Activated naive CD4-positive, alpha-beta T cell treated with anti-CD3 and anti-CD28 coated beads, Interleukin-2, amount 10 ng/mL, durations not matched to agents 7 days and 5 days (primary cell): ENCODE data around the gene SLC6A4.
"Not testable (repeated sequence)": the region's sequence is repeated elsewhere in the genome, so short reads cannot be mapped to it uniquely, and the experiment has no call there.

ENCODE experiments used
- CTCF ChIA-PET: fragments of 350-600 bp; sonication (Branson Sonifier 250); formaldehyde crosslinking; loops from one replicate; lab custom pipeline; 2021; ENCODE audit warnings: antibody characterized with exemption; lab: Charles Lee
- DNase-seq: peaks from one replicate; pipeline ENCODE4 v3.0.0-alpha.2; 2020
- H3K27ac Mint-ChIP-seq: one replicate; pipeline ENCODE4 v1.8.0; 2021; ENCODE audit warnings: mild to moderate bottlenecking, moderate library complexity, mixed read lengths
- H3K27me3 Mint-ChIP-seq: one replicate; pipeline ENCODE4 v1.8.0; 2021; ENCODE audit warnings: mild to moderate bottlenecking, mixed read lengths
- H3K36me3 Mint-ChIP-seq: one replicate; pipeline ENCODE4 v1.8.0; 2021; ENCODE audit warnings: mixed read lengths
- H3K4me1 Mint-ChIP-seq: one replicate; pipeline ENCODE4 v1.8.0; 2021; ENCODE audit warnings: mixed read lengths
- H3K4me3 Mint-ChIP-seq: one replicate; pipeline ENCODE4 v1.8.0; 2021; ENCODE audit warnings: mild to moderate bottlenecking, moderate library complexity, mixed read lengths
- H3K9me3 Mint-ChIP-seq: one replicate; pipeline ENCODE4 v1.8.0; 2021; ENCODE audit warnings: mixed read lengths

SLC6A4 gene

DNA sequence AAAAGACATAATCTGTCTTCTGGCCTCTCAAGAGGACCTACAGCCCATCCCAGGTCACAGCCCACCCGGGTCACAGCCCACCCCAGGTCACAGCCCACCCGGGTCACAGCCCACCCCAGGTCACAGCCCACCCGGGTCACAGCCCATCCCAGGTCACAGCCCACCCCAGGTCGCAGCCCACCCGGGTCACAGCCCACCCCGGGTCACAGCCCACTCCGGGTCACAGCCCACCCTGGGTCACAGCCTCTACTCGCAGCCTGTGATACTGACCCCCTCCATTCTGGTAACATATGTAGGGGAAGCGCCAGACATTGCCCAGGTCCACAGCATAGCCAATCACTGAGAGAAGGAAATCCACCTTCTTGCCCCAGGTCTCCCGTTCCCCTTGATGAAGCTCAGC is 14.2 kb downstream of the SLC6A4 start:
- Mint-ChIP-seq H3K27ac (no peak overlapping the region), H3K36me3 (no peaks in the 10 kb centered on the region), H3K4me3 (no peak overlapping the region), H3K27me3 (peaks cover 41% of the 10 kb centered on the region), H3K9me3 (no peaks in the 10 kb centered on the region), H3K4me1 (no peaks in the 10 kb centered on the region)
- CTCF ChIA-PET, result interaction anchor here (0.7 kb wide), 1 partner anchor 19 kb away, joined by 3 read pairs; no protein-coding TSS in a partner anchor
- no peak for DNase-seq

DNA sequence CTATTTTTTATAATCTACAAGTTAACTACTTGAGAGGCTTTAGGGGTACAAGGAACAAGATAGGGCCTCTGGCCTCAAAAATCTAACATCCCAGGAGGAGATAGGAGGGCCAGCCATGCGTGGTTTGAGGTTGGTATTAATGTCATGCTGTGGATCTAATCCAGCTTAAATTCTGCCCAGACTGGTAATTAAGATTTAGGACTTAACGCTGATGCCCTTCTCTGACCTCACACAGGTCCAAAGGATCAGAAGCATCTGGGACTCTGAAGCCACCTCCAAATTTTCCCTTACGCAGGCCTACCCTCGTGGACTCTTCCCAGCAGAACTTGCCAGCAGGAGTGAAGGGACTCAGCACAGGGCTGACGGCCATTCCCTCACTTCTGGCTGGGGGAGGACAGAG is 15.1 kb downstream of the SLC6A4 start:
- no peaks in the 10 kb centered on the region for H3K4me1 Mint-ChIP-seq
- H3K27ac Mint-ChIP-seq, result no peak overlapping the region
- DNase-seq, result no peak
- peaks cover 32% of the 10 kb centered on the region for H3K27me3 Mint-ChIP-seq
- H3K4me3 Mint-ChIP-seq, result no peak overlapping the region
- CTCF ChIA-PET, result no interaction called here
- H3K36me3 Mint-ChIP-seq, result no peaks in the 10 kb centered on the region
- H3K9me3 Mint-ChIP-seq, result no peaks in the 10 kb centered on the region

DNA sequence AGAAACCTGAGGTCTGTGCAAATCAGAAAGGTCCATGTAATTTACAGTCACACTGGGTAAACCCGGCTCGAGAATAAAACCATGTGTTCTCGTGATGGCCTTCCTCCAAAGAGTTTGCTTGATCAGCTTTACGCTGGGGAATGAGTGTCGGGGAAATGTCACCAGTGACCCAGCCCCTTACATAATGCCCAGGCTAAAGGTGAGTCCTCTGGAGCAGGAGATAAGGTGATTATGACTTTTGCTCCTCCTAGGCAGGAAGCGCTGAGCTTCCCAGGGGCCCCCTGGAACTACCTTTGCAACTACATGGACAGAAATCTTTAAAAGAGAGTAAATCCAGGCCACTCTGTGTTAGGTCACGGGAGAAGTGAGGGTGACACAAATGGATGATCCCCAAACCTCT is 15.7 kb downstream of the SLC6A4 start:
- no peaks in the 10 kb centered on the region for H3K4me1 Mint-ChIP-seq
- H3K4me3 Mint-ChIP-seq, result no peak overlapping the region
- CTCF ChIA-PET, result no interaction called here

DNA sequence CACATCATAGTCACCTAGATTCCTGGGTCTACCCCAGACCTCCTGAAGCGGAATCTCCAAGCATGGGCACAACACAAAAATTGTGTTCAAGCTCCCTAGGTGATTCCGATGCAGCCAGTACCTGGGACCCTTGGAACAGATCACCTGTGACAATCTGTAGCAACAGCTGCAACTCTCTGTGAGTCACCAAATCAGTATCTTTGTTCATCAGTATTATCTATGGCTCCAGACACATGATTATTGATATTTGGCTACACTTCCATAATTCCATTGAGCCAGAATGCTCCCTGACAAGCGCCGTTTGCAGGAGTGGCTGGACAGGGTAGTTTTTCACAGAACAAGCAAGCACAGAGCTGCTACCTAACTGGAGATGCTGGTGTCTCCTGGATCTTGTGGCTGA is 16.2 kb downstream of the SLC6A4 start:
- H3K27ac Mint-ChIP-seq, result no peak overlapping the region
- peaks cover 25% of the 10 kb centered on the region for H3K27me3 Mint-ChIP-seq
- no peak overlapping the region for H3K4me3 Mint-ChIP-seq
- no peak for DNase-seq
- no peaks in the 10 kb centered on the region for H3K36me3 Mint-ChIP-seq
- no peaks in the 10 kb centered on the region for H3K4me1 Mint-ChIP-seq
- H3K9me3 Mint-ChIP-seq, result no peaks in the 10 kb centered on the region
- CTCF ChIA-PET, result no interaction called here

More for the DNA sequence above, 15.7 kb downstream of the SLC6A4 start:
- H3K36me3 Mint-ChIP-seq, result no peaks in the 10 kb centered on the region
- no peaks in the 10 kb centered on the region for H3K9me3 Mint-ChIP-seq
- H3K27me3 Mint-ChIP-seq, result peaks cover 28% of the 10 kb centered on the region
- no peak for DNase-seq
- no peak overlapping the region for H3K27ac Mint-ChIP-seq

DNA sequence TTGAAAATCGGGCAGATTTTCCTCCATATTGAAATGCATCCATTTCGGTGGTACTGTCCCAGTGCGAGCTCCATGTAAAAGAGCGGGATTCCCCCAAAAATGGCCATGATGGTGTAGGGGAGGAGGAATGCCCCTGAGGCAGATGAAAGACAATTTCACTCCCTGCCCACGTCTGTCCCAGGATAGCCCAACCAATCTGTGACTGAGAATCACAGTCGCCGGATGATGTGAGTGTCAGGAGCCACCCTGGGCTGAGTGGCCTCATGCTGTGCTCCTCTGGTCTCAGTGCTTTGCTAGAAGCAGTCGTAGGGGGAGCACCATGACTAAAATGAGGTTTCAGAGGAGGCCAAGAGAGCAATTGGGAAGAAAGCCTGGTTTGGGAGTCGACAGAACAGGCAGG is 16.7 kb downstream of the SLC6A4 start:
- H3K36me3 Mint-ChIP-seq, result no peaks in the 10 kb centered on the region
- H3K27ac Mint-ChIP-seq, result no peak overlapping the region
- no peaks in the 10 kb centered on the region for H3K9me3 Mint-ChIP-seq
- CTCF ChIA-PET, result no interaction called here
- no peak for DNase-seq
- H3K4me3 Mint-ChIP-seq, result no peak overlapping the region
- H3K4me1 Mint-ChIP-seq, result no peaks in the 10 kb centered on the region
- H3K27me3 Mint-ChIP-seq, result peaks cover 22% of the 10 kb centered on the region

DNA sequence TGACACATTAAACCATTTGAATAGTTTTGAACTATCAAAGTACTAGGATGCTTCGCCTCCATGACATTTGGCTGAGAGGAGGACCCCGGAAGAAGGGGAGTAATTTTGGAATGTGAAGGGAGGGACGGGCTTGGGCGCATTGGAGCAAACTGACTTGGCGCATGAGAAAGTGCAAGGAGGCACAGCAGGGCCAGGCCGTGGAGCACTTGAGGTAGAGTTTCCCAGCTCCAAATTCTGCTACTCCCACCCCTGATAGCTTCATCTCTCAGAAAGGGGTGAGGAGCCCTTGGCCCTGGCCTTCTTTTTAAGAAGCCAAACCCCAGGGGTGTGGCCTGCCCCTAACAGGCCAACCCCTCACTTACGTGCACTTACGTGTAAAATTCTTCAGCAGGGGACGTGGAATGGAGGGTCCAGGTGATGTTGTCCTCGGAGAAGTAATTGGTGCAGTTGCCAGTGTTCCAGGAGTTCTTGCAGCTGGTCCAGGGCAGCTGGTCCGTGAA is 17.7 kb downstream of the SLC6A4 start:
- Mint-ChIP-seq H3K4me3 (no peak overlapping the region), H3K36me3 (no peaks in the 10 kb centered on the region), H3K4me1 (no peaks in the 10 kb centered on the region), H3K9me3 (no peaks in the 10 kb centered on the region), H3K27ac (no peak overlapping the region), H3K27me3 (peaks cover 25% of the 10 kb centered on the region)
- CTCF ChIA-PET, result no interaction called here
- no peak for DNase-seq

DNA sequence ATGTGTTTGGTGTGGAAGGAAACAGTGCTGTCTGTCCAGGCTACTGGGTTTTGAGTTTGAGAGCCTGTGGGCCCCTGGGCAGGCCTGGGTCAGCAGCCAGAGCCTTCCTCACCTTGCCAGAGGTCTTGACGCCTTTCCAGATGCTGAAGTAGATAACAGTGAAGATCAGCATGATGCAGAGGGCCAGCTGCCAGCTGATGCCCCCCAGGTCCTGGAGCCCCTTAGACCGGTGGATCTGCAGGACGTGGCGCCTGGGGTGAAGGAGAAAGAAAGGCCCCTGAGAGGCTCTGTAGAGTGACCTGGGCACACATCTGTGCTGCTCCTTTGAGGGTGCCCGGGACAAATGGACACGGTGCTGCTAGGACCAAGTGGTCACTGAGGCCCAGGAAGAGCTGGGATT is 18.4 kb downstream of the SLC6A4 start:
- no peaks in the 10 kb centered on the region for H3K9me3 Mint-ChIP-seq
- no peaks in the 10 kb centered on the region for H3K4me1 Mint-ChIP-seq
- DNase-seq, result no peak
- no peak overlapping the region for H3K4me3 Mint-ChIP-seq
- H3K27ac Mint-ChIP-seq, result no peak overlapping the region
- CTCF ChIA-PET, result no interaction called here
- H3K27me3 Mint-ChIP-seq, result peaks cover 29% of the 10 kb centered on the region
- no peaks in the 10 kb centered on the region for H3K36me3 Mint-ChIP-seq

DNA sequence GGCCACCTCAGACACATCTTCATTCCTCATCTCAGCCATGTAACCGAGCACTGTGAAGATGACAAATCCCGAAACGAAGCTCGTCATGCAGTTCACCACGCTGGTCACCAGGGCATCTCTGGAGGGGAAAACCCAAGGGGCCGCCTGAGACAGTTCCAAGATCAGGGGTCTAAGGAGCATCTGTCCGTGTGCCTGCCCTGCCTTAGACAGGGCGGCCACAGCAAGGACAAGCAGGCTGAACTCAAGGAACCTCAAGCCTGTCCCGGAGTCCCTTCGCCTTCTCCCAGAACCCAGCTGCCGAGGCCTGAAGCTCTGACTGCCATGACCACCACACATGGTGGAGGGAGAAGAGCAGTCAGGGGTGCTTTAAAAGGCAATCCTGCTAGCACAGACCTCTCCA is 22.7 kb downstream of the SLC6A4 start:
- H3K4me3 Mint-ChIP-seq, result no peak overlapping the region
- H3K27me3 Mint-ChIP-seq, result peaks cover 41% of the 10 kb centered on the region
- H3K4me1 Mint-ChIP-seq, result peaks cover 5% of the 10 kb centered on the region
- H3K9me3 Mint-ChIP-seq, result no peaks in the 10 kb centered on the region
- CTCF ChIA-PET, result no interaction called here
- no peaks in the 10 kb centered on the region for H3K36me3 Mint-ChIP-seq
- no peak for DNase-seq
- H3K27ac Mint-ChIP-seq, result no peak overlapping the region

DNA sequence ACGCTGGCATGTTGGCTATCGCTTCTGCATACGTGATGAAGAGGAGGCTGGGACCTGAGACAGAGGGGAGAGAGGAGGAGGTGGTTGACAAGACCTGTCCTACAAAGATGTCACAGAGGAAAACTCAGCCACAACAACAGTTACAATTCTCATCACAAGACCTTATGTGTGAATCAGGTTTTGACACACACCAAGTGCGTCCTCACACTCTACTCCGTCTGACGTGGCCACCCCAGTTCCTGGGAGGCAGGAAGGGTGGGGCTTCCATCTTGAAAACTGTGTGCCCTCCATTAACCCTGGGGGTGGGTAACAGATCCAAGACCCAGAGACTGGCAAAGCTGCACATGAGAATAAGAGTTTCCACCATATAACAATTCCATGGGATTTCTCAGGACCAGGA is 24.1 kb downstream of the SLC6A4 start:
- Mint-ChIP-seq H3K27me3 (peaks cover 43% of the 10 kb centered on the region), H3K36me3 (no peaks in the 10 kb centered on the region), H3K27ac (no peak overlapping the region), H3K9me3 (no peaks in the 10 kb centered on the region), H3K4me3 (no peak overlapping the region), H3K4me1 (peaks cover 5% of the 10 kb centered on the region)
- DNase-seq, result no peak
- CTCF ChIA-PET, result no interaction called here

DNA sequence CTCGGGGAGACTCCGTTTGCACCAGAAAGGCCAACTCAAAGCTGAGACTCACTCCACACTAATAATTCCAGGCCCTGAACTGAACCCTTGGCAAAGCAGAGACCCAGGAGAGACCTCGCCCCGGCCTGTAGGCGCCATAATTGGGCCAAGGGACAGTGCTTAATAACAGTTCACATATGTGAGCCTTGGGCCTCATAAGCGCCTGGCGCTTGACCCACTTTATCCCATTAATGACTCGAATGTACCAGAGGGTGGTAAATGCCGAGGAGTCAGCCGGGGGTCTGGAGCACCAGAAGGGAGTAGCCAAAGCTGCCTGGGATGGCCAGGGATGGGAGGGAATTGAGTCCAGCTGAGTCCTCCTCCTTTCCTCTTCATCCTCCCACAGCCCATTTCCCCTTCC is 24.6 kb downstream of the SLC6A4 start:
- H3K36me3 Mint-ChIP-seq, result no peaks in the 10 kb centered on the region
- H3K4me1 Mint-ChIP-seq, result peaks cover 5% of the 10 kb centered on the region
- no peaks in the 10 kb centered on the region for H3K9me3 Mint-ChIP-seq
- H3K27ac Mint-ChIP-seq, result no peak overlapping the region
- no peak for DNase-seq
- H3K4me3 Mint-ChIP-seq, result no peak overlapping the region
- CTCF ChIA-PET, result no interaction called here
- peaks cover 47% of the 10 kb centered on the region for H3K27me3 Mint-ChIP-seq

DNA sequence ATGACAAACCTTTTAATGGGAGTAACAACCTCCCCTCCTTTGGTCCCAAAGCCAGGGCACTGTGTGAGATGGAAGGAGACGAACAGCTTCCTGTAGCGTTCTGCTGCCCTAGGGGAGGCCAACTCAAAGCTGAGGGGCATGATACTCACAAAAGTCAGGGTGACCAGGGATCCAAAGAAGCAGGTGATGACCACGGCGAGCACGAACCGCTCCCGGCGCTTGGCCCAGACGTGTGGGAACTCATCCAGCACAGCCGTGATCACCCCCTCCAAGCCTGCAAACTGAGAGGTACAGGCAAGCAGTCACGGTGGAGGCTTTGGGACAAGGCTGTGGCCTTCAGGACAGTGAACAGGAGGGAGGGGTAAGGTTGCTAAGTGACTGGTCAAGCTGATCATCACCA is 25.1 kb downstream of the SLC6A4 start:
- CTCF ChIA-PET, result no interaction called here
- no peak for DNase-seq
- Mint-ChIP-seq H3K9me3 (no peaks in the 10 kb centered on the region), H3K36me3 (no peaks in the 10 kb centered on the region), H3K4me3 (no peak overlapping the region), H3K27me3 (peaks cover 52% of the 10 kb centered on the region), H3K27ac (no peak overlapping the region), H3K4me1 (peaks cover 5% of the 10 kb centered on the region)

DNA sequence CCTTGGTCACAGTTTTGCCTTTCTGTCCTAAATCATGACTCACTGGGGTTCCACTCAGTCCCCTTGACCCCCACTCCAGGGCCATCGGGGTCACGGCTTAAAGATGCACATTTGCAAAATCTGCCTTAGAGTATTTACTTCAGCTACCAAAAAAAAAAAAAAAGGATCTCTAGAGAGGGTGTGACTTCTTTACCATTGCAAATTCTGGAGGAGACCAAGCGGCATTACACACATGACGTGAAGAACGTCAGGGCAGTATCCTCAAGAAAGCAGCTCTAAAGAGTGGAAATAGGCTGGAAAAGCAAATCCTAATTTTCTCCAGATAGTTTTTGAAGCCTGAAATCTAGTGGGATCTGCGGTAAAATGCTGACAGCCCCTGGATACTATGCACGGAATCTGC is 25.6 kb downstream of the SLC6A4 start:
- peaks cover 5% of the 10 kb centered on the region for H3K4me1 Mint-ChIP-seq
- H3K4me3 Mint-ChIP-seq, result no peak overlapping the region
- no peaks in the 10 kb centered on the region for H3K36me3 Mint-ChIP-seq
- CTCF ChIA-PET, result no interaction called here
- DNase-seq, result no peak
- H3K9me3 Mint-ChIP-seq, result no peaks in the 10 kb centered on the region
- peaks cover 52% of the 10 kb centered on the region for H3K27me3 Mint-ChIP-seq
- H3K27ac Mint-ChIP-seq, result no peak overlapping the region

DNA sequence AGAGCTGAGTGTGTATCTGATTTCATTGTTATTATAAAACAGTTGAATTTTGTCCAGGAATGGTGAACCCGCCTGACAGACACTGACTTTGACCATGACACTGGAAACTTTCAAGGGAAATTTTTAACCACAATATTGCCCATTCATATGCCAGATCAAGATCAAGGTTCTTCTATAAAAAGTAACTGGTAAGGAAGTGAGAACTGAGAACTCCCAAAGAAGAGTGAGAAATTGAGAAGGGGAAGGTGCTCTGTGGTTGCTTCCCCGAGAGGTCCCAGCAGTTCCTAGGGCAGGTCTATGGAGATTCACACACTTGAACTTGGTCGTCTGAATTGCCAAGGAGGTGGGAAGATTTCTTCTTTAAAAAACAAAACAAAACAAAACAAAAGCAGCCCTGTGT is 27.3 kb downstream of the SLC6A4 start:
- CTCF ChIA-PET, result no interaction called here
- H3K27ac Mint-ChIP-seq, result no peak overlapping the region
- H3K4me1 Mint-ChIP-seq, result peaks cover 5% of the 10 kb centered on the region
- no peaks in the 10 kb centered on the region for H3K9me3 Mint-ChIP-seq
- peaks cover 64% of the 10 kb centered on the region for H3K27me3 Mint-ChIP-seq
- H3K36me3 Mint-ChIP-seq, result no peaks in the 10 kb centered on the region
- DNase-seq, result no peak
- H3K4me3 Mint-ChIP-seq, result no peak overlapping the region

DNA sequence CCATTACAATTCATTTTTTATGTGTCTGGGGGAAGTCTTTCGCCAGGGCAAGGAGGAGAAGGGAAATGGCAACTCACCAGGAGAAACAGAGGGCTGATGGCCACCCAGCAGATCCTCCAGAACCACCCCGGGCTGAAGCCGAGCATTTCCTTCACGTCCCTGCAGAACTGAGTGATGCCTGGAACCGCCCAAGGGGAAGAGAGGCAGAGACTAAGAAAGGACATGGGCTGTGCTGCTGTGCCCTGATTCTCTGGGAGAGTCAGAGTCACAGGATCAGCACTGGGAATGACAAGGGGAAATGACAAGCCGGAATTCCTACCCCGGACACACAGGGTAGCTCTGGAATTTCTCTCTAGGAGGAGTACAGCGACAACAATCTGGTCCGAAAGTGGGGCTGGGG is 27.8 kb downstream of the SLC6A4 start:
- CTCF ChIA-PET, result no interaction called here
- DNase-seq, result no peak
- H3K36me3 Mint-ChIP-seq, result no peaks in the 10 kb centered on the region
- peaks cover 5% of the 10 kb centered on the region for H3K4me1 Mint-ChIP-seq
- H3K27me3 Mint-ChIP-seq, result peaks cover 61% of the 10 kb centered on the region
- no peak overlapping the region for H3K27ac Mint-ChIP-seq
- H3K9me3 Mint-ChIP-seq, result no peaks in the 10 kb centered on the region
- H3K4me3 Mint-ChIP-seq, result no peak overlapping the region

DNA sequence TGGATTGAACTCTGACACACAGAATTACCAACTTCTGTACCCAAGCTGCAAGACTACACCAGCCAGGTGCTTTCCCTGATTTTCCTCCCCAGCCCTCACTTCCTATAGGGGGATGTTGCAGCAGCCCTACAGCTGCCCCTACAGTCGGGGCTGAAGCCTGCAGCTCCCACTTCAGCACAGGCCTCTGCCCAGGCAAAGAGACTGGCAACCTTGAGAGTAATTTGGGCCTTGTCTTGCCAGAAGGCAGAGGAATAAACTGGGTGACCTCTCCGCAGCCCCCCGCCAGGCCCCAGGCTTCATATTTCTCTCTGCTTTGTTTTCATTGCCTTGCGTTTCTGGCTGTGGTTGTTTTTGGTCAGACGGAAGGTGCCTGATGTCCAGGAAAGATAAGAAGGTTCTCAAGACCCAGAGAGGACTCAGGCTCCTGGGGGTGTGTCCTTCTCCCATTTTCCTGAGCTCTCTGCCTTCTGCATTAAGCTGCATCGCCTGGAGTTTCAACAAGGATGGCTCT is 32.0 kb downstream of the SLC6A4 start:
- Mint-ChIP-seq H3K36me3 (no peaks in the 10 kb centered on the region), H3K27me3 (peaks cover 52% of the 10 kb centered on the region), H3K4me1 (no peaks in the 10 kb centered on the region), H3K4me3 (no peak overlapping the region), H3K27ac (no peak overlapping the region), H3K9me3 (no peaks in the 10 kb centered on the region)
- CTCF ChIA-PET, result interaction anchor here (0.8 to 1.3 kb wide), 2 partner anchors 71 to 79 kb away, joined by 3 to 4 read pairs; no protein-coding TSS in a partner anchor
- DNase-seq, result no peak

DNA sequence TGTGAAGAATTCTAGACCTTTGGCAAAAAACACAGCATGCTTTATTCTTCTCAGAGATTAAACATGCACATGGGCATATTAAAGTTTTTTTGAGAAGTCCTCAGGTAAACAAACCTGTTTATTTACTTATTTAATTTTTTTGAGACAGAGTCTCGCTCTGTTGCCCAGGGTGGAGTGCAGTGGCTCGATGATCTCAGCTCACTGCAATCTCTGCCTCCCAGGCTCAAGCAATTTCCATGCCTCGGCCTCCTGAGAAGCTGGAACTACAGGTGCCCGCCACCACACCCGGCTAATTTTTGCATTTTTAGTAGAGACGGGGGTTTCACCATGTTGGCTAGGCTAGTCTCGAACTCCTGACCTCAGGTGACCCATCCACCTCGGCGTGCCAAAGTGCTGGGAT is 34.8 kb downstream of the SLC6A4 start:
- H3K36me3 Mint-ChIP-seq, CTCF ChIA-PET, H3K27ac Mint-ChIP-seq, H3K4me1 Mint-ChIP-seq, DNase-seq, H3K9me3 Mint-ChIP-seq, H3K4me3 Mint-ChIP-seq: not testable (repeated sequence)
- H3K27me3 Mint-ChIP-seq, result peaks cover 44% of the 10 kb centered on the region
